HG02571 (cell line): Measurements from ENCODE around the gene CRIM1.
"Not testable (repeated sequence)": the region's sequence is repeated elsewhere in the genome, so short reads cannot be mapped to it uniquely, and the experiment has no call there.

ENCODE experiments used
- ATAC-seq: cut with Tn5 transposase; IDR thresholded peaks from one replicate; pipeline ENCODE4 v1.9.1; 2021; ENCODE audit warnings: mild to moderate bottlenecking, moderate library complexity; ENCODE audit not compliant: unreplicated experiment

Gene CRIM1, protein sequence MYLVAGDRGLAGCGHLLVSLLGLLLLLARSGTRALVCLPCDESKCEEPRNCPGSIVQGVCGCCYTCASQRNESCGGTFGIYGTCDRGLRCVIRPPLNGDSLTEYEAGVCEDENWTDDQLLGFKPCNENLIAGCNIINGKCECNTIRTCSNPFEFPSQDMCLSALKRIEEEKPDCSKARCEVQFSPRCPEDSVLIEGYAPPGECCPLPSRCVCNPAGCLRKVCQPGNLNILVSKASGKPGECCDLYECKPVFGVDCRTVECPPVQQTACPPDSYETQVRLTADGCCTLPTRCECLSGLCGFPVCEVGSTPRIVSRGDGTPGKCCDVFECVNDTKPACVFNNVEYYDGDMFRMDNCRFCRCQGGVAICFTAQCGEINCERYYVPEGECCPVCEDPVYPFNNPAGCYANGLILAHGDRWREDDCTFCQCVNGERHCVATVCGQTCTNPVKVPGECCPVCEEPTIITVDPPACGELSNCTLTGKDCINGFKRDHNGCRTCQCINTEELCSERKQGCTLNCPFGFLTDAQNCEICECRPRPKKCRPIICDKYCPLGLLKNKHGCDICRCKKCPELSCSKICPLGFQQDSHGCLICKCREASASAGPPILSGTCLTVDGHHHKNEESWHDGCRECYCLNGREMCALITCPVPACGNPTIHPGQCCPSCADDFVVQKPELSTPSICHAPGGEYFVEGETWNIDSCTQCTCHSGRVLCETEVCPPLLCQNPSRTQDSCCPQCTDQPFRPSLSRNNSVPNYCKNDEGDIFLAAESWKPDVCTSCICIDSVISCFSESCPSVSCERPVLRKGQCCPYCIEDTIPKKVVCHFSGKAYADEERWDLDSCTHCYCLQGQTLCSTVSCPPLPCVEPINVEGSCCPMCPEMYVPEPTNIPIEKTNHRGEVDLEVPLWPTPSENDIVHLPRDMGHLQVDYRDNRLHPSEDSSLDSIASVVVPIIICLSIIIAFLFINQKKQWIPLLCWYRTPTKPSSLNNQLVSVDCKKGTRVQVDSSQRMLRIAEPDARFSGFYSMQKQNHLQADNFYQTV

DNA sequence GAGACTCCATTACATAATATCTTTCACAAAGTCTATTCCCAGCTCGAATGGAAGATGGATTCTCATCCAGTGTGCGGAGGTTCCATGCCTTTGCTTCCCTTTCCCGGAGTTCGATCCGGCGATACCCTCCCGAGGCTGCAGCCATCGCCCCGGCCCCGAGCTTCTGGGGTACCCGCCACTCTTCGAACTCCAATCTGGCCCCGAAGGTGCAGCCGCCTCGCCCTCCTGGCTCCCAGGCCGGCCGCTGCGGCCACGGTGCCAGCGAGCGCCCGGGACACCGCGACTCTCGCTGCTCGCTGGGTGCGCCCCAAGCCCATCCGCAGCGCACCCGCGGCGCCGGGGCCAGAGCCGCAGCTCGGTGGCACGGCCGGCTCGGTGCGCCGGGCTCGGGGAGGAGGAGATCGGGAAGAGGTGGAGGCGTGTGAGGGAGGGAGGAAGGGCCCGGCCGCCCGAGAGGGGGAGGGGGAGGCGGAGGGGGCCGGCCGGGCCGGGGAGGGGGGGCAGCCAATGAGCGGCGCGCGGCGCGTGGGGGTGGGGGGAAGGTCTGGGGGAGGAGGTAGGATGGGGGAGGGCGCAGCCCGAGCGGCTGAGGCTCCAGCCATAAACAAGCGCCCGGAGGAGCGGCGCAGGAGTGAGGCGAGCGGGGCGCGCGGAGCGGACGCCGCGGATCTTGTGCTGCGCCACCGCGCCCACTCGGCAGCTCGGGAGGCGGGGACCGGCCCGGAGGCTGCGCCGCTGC, at the start of gene CRIM1:
CRIM1 (plus strand) TSS at position 628 of the 739 bp plus-strand sequence. CDS start 515 bp downstream, outside the sequence.
- peak; percentile 38 for ATAC-seq

- ATAC-seq, result no peak
Observed at GRCh38 chr2:36307441-36307840, 48.1 kb upstream of the CRIM1 start.

DNA sequence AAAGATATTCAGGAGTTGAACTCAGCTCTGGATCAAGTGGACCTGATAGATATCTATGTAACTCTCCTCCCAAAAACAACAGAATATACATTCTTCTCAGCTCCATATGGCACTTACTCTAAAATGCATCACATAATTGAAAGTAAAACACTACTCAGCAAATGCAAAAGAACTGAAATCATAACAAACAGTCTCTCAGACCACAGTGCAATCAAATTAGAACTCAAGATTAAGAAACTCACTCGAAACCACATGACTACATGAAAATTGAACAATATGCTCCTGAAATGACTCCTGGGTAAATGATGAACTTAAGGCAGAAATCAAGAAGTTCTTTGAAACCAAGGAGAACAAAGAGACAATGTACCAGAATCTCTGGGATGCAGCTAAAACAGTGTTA, 45.1 kb upstream of the CRIM1 start:
- ATAC-seq, result not testable (repeated sequence)

GRCh38 chr2:36318547-36318946, 37.0 kb upstream of the CRIM1 start:
- no peak for ATAC-seq

DNA sequence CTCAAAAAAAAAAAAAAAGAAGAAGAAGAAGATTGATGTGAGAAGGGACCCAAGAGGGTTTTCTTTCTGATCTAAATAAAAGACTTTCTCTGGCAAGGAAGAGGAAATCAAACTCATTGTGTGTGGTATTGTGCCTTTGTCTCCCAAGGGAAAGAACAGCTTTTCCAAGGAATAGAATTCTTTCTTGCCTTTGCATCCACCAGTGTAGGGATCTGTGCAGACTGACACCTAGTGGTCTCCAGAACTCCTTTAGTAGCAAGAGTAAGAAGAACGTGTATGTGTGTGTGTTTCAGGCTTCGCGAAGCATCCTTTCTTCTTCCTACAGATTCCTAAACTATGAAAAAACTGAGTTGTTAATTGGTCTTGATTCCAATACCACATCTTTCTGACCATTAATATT, 33.5 kb upstream of the CRIM1 start:
- ATAC-seq, result no peak

GRCh38 chr2:36326286-36326685, 29.3 kb upstream of the CRIM1 start:
- ATAC-seq, result no peak

DNA sequence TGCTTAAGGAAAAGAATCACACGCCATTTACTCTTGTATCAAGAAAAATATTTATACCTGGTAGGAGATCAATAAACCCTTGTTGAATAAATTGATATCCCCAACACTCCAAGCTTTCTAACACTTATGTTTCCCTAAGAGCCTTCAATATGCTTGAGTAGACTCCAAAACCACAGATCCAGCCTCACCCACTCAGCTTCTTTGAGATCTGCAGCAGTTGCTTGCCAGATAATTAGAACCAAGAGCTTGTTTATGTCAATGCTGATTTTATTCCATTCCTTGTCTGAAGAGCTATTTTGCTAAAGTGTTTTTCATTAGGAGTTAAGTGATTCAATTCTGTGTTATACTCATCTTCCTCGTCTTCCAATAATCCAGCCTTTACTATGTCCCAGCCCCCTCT, 26.3 kb upstream of the CRIM1 start:
- ATAC-seq, result no peak

GRCh38 chr2:36329746-36330472, 25.7 kb upstream of the CRIM1 start:
- ATAC-seq, result no peak

DNA sequence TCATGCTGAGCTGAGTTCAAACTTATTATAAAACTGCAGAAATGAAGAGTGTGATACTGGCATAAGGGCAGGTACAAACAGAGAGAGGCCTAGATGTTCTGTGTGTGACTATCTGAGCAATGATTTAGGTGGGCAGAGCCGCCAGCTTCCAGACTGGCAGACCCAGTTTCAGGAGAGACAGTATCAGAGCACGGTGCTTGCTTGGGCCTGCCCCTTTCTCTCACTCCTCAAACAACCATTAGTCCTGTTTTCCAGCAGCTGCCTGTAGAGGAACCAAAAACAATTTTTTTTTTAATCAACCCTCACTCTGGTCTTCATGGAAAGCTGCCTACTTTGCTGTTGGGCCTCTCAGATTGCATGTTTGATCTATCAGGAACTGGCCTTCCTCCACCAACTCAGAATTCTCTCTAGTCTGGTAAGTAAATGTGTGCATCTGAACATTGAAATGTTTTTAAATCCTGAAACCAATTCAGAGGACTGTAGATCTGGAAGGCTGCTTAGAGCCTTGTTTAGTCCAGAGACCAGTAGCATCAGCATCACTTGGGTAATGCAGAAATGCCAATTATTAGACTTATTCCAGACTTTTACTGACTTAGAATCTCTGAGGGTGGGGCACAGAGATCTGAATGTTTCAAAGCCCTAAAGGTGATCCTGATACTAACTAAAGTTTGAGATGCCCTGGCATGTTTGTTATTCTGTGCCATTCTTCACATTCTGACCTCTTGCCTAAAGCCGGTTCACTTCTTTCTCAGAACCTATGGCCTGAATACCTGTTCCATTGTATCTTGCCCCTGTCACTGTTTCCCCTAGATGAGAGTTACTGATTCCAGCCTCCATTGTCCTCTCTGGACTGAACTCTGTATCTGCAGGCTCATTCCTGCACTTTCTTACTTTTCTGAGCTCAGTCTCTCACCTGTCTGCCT, 24.8 kb upstream of the CRIM1 start:
- ATAC-seq, result no peak

- no peak for ATAC-seq
Observed at GRCh38 chr2:36333350-36334012, 22.1 kb upstream of the CRIM1 start.

DNA sequence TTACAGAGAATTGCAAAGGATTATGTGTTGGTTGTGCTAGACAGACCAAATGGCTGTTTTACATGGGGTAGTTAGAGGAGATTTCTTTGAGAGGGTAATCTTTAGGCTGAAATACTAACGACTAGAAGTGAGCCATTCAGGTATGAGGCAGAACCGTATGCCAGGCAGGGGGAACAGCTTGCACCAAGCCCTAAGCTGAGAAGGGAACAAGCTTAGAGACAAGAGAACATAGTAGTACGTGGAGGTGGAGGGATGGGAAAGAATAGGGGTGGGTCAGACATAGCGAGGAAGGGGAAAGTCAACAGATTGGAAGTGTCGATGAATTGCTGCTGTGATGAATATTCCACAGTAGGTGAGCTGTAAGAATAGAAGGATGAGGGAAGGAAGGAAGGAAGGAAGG, 20.0 kb upstream of the CRIM1 start:
- ATAC-seq, result no peak

- no peak for ATAC-seq
Observed at GRCh38 chr2:36336321-36336720, 19.3 kb upstream of the CRIM1 start.

DNA sequence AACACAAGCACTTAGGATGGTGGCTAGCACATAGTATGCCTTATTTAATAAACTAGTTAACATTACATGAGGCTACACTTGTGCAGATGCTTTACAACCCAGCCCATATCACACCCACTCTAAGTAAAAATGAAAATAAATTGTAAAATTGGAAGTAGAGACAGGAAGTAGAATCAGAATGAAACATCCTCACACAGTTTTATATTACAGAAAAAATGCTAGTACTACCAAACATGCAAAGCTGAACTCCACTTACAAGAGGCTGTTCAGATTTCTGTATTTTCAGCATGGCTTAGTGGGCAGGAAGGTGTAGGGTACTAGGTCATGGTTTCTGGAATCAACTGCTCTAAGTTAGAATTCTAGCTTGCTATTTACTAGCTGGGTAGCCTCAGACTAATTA, 18.2 kb upstream of the CRIM1 start:
- no peak for ATAC-seq

GRCh38 chr2:36338124-36338826, 17.3 kb upstream of the CRIM1 start:
- no peak for ATAC-seq

GRCh38 chr2:36338827-36339145, 16.8 kb upstream of the CRIM1 start:
- no peak for ATAC-seq

- ATAC-seq, result no peak
Observed at GRCh38 chr2:36339607-36340218, 15.9 kb upstream of the CRIM1 start.

GRCh38 chr2:36343606-36344005, 12.0 kb upstream of the CRIM1 start:
- no peak for ATAC-seq

- no peak for ATAC-seq
Observed at GRCh38 chr2:36348721-36349120, 6.9 kb upstream of the CRIM1 start.
